ENCODE results near the gene IGFBP1.

IGFBP1 gene

GRCh38 chr7:45884136-45884535 lies 4.2 kb upstream of the IGFBP1 start:
- TF ChIP-seq CREB1 (IDR thresholded peaks at IDR 0.05; ENCODE audit: low read depth) (no peak), RAD21 (IDR thresholded peaks at IDR 0.05; ENCODE audit: low read depth) (no peak), YY1 (IDR thresholded peaks at IDR 0.05; ENCODE audit: low read depth) (no peak), FOXM1 (IDR thresholded peaks at IDR 0.05; ENCODE audit: borderline replicate concordance, low read depth) (no peak), ZBTB7A (IDR thresholded peaks at IDR 0.05; ENCODE audit: low read depth) (no peak), TAF1 (IDR thresholded peaks at IDR 0.05; ENCODE audit: low read depth) (no peak), USF1 (IDR thresholded peaks at IDR 0.05) (no peak), CEBPB (IDR thresholded peaks at IDR 0.05) (no peak), EGR1 (IDR thresholded peaks at IDR 0.05) (no peak), MAX (IDR thresholded peaks at IDR 0.05) (no peak), TCF12 (IDR thresholded peaks at IDR 0.05; ENCODE audit: low read depth) (no peak), NFIC (IDR thresholded peaks at IDR 0.05) (no peak), TEAD4 (IDR thresholded peaks at IDR 0.05) (no peak), EP300 (IDR thresholded peaks at IDR 0.05; ENCODE audit: borderline replicate concordance) (no peak)
- TF ChIP-seq, protein P1, sequence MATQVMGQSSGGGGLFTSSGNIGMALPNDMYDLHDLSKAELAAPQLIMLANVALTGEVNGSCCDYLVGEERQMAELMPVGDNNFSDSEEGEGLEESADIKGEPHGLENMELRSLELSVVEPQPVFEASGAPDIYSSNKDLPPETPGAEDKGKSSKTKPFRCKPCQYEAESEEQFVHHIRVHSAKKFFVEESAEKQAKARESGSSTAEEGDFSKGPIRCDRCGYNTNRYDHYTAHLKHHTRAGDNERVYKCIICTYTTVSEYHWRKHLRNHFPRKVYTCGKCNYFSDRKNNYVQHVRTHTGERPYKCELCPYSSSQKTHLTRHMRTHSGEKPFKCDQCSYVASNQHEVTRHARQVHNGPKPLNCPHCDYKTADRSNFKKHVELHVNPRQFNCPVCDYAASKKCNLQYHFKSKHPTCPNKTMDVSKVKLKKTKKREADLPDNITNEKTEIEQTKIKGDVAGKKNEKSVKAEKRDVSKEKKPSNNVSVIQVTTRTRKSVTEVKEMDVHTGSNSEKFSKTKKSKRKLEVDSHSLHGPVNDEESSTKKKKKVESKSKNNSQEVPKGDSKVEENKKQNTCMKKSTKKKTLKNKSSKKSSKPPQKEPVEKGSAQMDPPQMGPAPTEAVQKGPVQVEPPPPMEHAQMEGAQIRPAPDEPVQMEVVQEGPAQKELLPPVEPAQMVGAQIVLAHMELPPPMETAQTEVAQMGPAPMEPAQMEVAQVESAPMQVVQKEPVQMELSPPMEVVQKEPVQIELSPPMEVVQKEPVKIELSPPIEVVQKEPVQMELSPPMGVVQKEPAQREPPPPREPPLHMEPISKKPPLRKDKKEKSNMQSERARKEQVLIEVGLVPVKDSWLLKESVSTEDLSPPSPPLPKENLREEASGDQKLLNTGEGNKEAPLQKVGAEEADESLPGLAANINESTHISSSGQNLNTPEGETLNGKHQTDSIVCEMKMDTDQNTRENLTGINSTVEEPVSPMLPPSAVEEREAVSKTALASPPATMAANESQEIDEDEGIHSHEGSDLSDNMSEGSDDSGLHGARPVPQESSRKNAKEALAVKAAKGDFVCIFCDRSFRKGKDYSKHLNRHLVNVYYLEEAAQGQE (IDR thresholded peaks at IDR 0.05; ENCODE audit: low read depth): no peak

DNA sequence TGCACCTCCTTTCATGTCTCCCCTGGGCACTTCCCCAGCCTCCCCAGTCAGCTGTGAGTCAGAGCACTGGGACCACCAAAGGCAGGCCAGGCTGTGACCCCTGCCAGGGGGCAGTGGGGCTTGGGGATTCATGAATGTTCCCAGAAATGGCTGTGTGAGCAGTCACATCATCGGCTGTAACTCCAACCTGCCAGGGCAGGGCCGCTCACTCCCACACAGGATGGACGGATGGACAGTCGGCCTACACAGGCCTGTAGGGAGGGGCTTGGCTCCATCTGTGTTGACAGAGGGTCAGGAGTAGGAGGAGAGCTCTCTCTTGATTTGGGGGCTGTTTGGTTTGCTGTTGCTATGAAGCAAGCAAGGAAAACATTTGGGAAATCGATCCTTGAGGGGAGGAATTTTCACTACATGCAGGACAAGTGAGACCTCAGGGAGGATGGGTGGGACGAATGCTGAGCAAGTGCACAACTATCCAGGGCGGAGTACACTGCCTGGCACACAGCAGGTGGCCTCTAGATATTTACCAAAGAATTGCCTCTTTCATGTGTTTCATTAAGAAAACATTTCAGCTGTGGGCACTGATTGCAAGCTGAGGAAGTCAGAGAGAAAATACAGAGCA lies 2.9 kb upstream of the IGFBP1 start:
- TF ChIP-seq TCF12 (IDR thresholded peaks at IDR 0.05; ENCODE audit: low read depth) (no peak), TEAD4 (IDR thresholded peaks at IDR 0.05) (peak; percentile 42; the same call in 1 of the 2 replicates)

DNA sequence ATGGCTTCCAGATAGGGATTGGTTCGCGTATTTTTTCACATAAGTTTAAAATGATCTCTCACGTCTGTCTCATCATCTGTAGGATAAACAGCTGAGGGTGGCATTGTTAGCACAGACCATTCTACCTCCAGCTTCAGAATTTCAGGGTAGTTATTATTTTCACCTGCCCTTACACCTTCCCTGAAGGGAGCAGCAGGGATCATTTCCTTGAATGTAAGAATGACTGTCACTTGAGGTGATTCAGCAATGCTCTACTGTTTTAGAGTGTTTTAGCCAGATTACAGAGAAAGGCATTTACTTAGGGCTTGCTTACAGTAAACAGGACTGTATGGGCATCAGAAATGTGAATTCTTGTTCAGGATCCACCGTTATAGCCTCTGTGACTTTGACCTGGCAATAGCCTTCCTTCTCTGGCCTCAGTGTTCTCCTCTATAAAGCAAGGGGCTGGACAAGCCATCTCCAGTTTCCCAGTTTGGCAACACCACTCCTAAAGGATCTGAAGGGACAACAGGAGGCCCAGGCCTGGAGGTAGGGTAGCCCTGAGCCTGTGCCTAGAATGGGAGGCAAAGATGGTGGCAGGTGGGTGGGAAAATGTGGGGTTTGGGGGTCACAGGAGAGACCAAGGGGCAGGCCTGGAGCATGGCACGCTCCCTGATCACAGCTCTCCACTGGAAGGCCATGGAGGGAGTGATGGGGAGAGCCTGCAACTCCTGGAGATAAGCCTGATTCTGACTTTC lies 1.2 kb upstream of the IGFBP1 start:
- TF ChIP-seq CEBPB (IDR thresholded peaks at IDR 0.05) (no peak), EGR1 (IDR thresholded peaks at IDR 0.05) (no peak), ZBTB7A (IDR thresholded peaks at IDR 0.05; ENCODE audit: low read depth) (no peak)

DNA sequence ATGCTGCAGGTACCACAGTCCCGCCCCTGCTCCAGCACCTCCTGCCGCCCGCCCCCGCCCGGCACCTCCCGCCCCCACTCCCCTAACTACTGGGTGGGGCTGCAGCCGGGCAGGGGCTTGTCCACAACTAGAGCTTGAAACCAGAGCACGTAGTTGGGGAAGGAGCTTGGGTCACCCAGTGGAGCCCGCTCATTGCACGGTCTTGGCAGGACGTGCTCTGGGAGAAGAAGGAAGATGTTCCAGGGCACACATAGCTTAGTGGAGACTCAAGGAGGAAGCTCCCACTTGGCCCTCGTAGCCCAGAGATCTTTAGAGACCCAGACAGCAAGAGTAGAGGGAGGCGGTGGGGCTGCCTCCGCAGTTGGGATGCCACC lies 692 bp downstream of the IGFBP1 start:
- TF ChIP-seq EGR1 (IDR thresholded peaks at IDR 0.05) (peak; percentile 63; the same call in 1 of the 2 replicates), EP300 (IDR thresholded peaks at IDR 0.05; ENCODE audit: borderline replicate concordance) (0 out of 2 replicates have a peak, but pooled peaks have one; percentile 8), NFIC (IDR thresholded peaks at IDR 0.05) (no peak), YY1 (IDR thresholded peaks at IDR 0.05; ENCODE audit: low read depth) (0 out of 2 replicates have a peak, but pooled peaks have one; percentile 5)

- TF ChIP-seq NFIC (IDR thresholded peaks at IDR 0.05) (no peak), TAF1 (IDR thresholded peaks at IDR 0.05; ENCODE audit: low read depth) (no peak), TCF12 (IDR thresholded peaks at IDR 0.05; ENCODE audit: low read depth) (no peak), RAD21 (IDR thresholded peaks at IDR 0.05; ENCODE audit: low read depth) (no peak), EP300 (IDR thresholded peaks at IDR 0.05; ENCODE audit: borderline replicate concordance) (no peak), CEBPB (IDR thresholded peaks at IDR 0.05) (no peak), FOXM1 (IDR thresholded peaks at IDR 0.05; ENCODE audit: borderline replicate concordance, low read depth) (no peak), YY1 (IDR thresholded peaks at IDR 0.05; ENCODE audit: low read depth) (no peak), ZBTB7A (IDR thresholded peaks at IDR 0.05; ENCODE audit: low read depth) (no peak), EGR1 (IDR thresholded peaks at IDR 0.05) (no peak), CREB1 (IDR thresholded peaks at IDR 0.05; ENCODE audit: low read depth) (no peak), USF1 (IDR thresholded peaks at IDR 0.05) (no peak), TEAD4 (IDR thresholded peaks at IDR 0.05) (no peak), MAX (IDR thresholded peaks at IDR 0.05) (no peak)
- TF ChIP-seq, protein P1 (IDR thresholded peaks at IDR 0.05; ENCODE audit: low read depth): no peak
Observed at GRCh38 chr7:45889367-45890067, 1.2 kb downstream of the IGFBP1 start.

Data from Ishikawa (cell line).